CD14-positive monocyte (primary cell): ENCODE results near the gene RFX3. TPM values are rescaled to one million over a fixed set of nuclear protein-coding genes. Genes with fewer than 3 reads are reported as not detected.

Source experiments
- DNase-seq, 3 donors: peaks; one replicate each; pipeline ENCODE4 v3.0.0-alpha.2; 2011 to 2022
- H2AFZ ChIP-seq: 2 replicates; pipeline ENCODE4 v1.6.0; 2012; ENCODE audit warnings: mild to moderate bottlenecking, low read depth, low read length, inconsistent platforms; ENCODE audit not compliant: insufficient read depth, poor library complexity, severe bottlenecking
- H3K27ac ChIP-seq, 2 donors: 1 replicate in 1 of 2; 2 replicates in 1 of 2; pipeline ENCODE4 v1.5.1; 2012 to 2013; ENCODE audit warnings: low read length in 2 of 2, control low read depth in 1 of 2, inconsistent platforms in 1 of 2, low read depth in 1 of 2, mild to moderate bottlenecking in 1 of 2
- H3K27me3 ChIP-seq, 2 donors: one replicate each; pipeline versions ENCODE4 v1.6.0 to v1.6.1; 2011 to 2013; ENCODE audit warnings: low read length in 2 of 2; ENCODE audit not compliant: control insufficient read depth in 2 of 2, insufficient read depth in 2 of 2
- H3K36me3 ChIP-seq, 2 donors: replicated peaks in 1 of 2; 1 replicate in 1 of 2; 2 replicates in 1 of 2; pipeline versions ENCODE4 v1.5.1 to v1.6.1; 2012 to 2013; ENCODE audit warnings: low read length in 2 of 2, control low read depth in 1 of 2, inconsistent platforms in 1 of 2, mild to moderate bottlenecking in 1 of 2; ENCODE audit not compliant: insufficient read depth in 2 of 2, control insufficient read depth in 1 of 2
- H3K4me1 ChIP-seq, 2 donors: 1 replicate in 1 of 2; 2 replicates in 1 of 2; pipeline versions ENCODE4 v1.5.1 to v1.6.1; 2012 to 2013; ENCODE audit warnings: low read length in 2 of 2, control low read depth in 1 of 2, inconsistent platforms in 1 of 2, mild to moderate bottlenecking in 1 of 2, moderate library complexity in 1 of 2; ENCODE audit not compliant: insufficient read depth in 2 of 2, control insufficient read depth in 1 of 2
- H3K4me2 ChIP-seq: replicated peaks from 2 replicates; pipeline ENCODE3; 2012; ENCODE audit warnings: low read length, moderate library complexity, mild to moderate bottlenecking; ENCODE audit not compliant: poor library complexity, severe bottlenecking; ENCODE audit errors: extremely low read depth
- H3K4me3 ChIP-seq, 3 experiments: fragments of 200-600 bp in 1 of 3; sonication (generic) in 1 of 3; replicated peaks in 1 of 3; 1 replicate in 2 of 3; 2 replicates in 1 of 3; pipeline ENCODE4 v1.5.1; 2011 to 2013; ENCODE audit warnings: low read length in 3 of 3, mild to moderate bottlenecking in 3 of 3, control low read depth in 2 of 3, low read depth in 2 of 3, inconsistent platforms in 1 of 3, moderate library complexity in 1 of 3
- H3K79me2 ChIP-seq: 2 replicates; pipeline ENCODE4 v1.6.0; 2012; ENCODE audit warnings: mild to moderate bottlenecking, control low read depth, inconsistent platforms, low read length, moderate library complexity; ENCODE audit not compliant: insufficient read depth
- H3K9ac ChIP-seq: 2 replicates; pipeline ENCODE4 v1.6.0; 2017; ENCODE audit warnings: low read length, mild to moderate bottlenecking; ENCODE audit not compliant: insufficient read depth, poor library complexity, severe bottlenecking
- H3K9me3 ChIP-seq, 2 donors: replicated peaks in 1 of 2; 1 replicate in 1 of 2; 2 replicates in 1 of 2; pipeline versions ENCODE4 v1.5.1 to v1.6.1; 2012 to 2013; ENCODE audit warnings: low read length in 2 of 2, control low read depth in 1 of 2; ENCODE audit not compliant: control insufficient read depth in 1 of 2, insufficient read depth in 1 of 2
- H4K20me1 ChIP-seq: 2 replicates; pipeline ENCODE4 v1.6.0; 2012; ENCODE audit warnings: mild to moderate bottlenecking, low read length, control low read depth, moderate library complexity; ENCODE audit not compliant: insufficient read depth
- H3K27ac Mint-ChIP-seq, 7 donors: one replicate each; pipeline ENCODE4 v1.8.0; 2020; ENCODE audit warnings: mild to moderate bottlenecking in 7 of 7, mixed read lengths in 7 of 7, moderate library complexity in 6 of 7, inconsistent platforms in 2 of 7
- H3K27me3 Mint-ChIP-seq, 3 donors: one replicate each; pipeline ENCODE4 v1.8.0; 2021 to 2022; ENCODE audit warnings: low read depth in 3 of 3, mild to moderate bottlenecking in 3 of 3, mixed read lengths in 3 of 3, moderate library complexity in 3 of 3, inconsistent platforms in 1 of 3
- H3K36me3 Mint-ChIP-seq, 2 donors: one replicate each; pipeline ENCODE4 v1.8.0; 2020; ENCODE audit warnings: mixed read lengths in 2 of 2, inconsistent platforms in 1 of 2, mild to moderate bottlenecking in 1 of 2
- H3K4me1 Mint-ChIP-seq: one replicate; pipeline ENCODE4 v1.8.0; 2020; ENCODE audit warnings: mild to moderate bottlenecking, mixed read lengths
- H3K4me3 Mint-ChIP-seq, 2 donors: one replicate each; pipeline ENCODE4 v1.8.0; 2020; ENCODE audit warnings: mild to moderate bottlenecking in 2 of 2, mixed read lengths in 2 of 2, moderate library complexity in 1 of 2
- H3K9me3 Mint-ChIP-seq, 7 donors: one replicate each; pipeline ENCODE4 v1.8.0; 2020 to 2022; ENCODE audit warnings: mixed read lengths in 7 of 7, mild to moderate bottlenecking in 6 of 7, moderate library complexity in 6 of 7, inconsistent platforms in 2 of 7
- whole genome bisulfite sequencing: methylation state at CpG from one replicate; pipeline ENCODE4 v1.1.5; 2013; ENCODE audit warnings: missing lambda C conversion rate; ENCODE audit not compliant: insufficient coverage; 5-methylcytosine and 5-hydroxymethylcytosine counted together
- intact Hi-C, 2 donors: fragments of 100-400 bp; cut with micrococcal nuclease; formaldehyde crosslinking; loops; one replicate each; pipeline versions ENCODE4 v1.15.0 to v1.15.1; 2023
- polyA plus RNA-seq, 3 donors: library from polyadenylated mRNA; depleted of rRNA in 1 of 3; unstranded in 2 of 3; stranded (reverse) in 1 of 3; fragments of 300-500 nt in 2 of 3; fragments of >200 nt in 1 of 3; fragmentation: Illumina TruSeq in 2 of 3; gene quantifications; 1 replicate in 2 of 3; 2 replicates in 1 of 3; pipeline ENCODE4 v1.2.3, GENCODE V29; 2012 to 2021
- TF ChIP-seq, protein P1 (sequence below): fragments of 200-600 bp; IDR thresholded peaks from one replicate; pipeline ENCODE4 v1.8.0; 2022; ENCODE audit warnings: antibody characterized with exemption, mild to moderate bottlenecking

The RFX3 gene
- polyA plus RNA-seq, 3 donors = 1.7 to 5.2 (median 3.2) TPM

DNA sequence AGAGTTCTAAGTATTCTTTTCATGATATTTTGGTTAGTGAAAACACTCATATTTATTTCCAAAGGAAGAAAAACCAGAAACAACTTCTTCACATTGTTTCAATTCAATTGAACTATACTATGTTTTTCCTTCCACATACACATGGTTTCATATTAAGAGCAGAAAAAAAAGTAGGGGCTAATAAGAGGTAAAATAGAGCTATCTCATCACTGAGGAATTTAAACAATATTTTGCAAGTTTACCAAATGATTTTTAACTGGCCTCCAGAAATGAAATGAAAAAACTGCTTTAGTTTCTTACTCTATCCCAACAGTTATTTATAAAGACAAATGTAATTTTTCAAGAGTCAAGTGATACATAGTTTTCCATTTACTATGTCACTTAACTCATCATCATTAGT lies 233.5 kb downstream of the RFX3 start:
- Histone ChIP-seq H3K79me2 (no peaks in the 10 kb centered on the region), H3K27ac (no peak overlapping the region), H3K9me3 (no peaks in the 10 kb centered on the region), H3K27me3 (no peaks in the 10 kb centered on the region), H3K36me3 (no peaks in the 10 kb centered on the region), H4K20me1 (no peaks in the 10 kb centered on the region), H3K4me1 (peaks cover 16 to 32% of the 10 kb centered on the region in 2 donors), H3K4me3 (no peak overlapping the region), H2AFZ (no peak overlapping the region), H3K9ac (no peak overlapping the region), H3K4me2 (no peak overlapping the region)
- intact Hi-C loops = loop anchor here in 1 of 2 donors (10.0 kb wide), 1 partner anchor 48 kb away; no protein-coding TSS in a partner anchor
- H3K4me1 Mint-ChIP-seq = peaks cover 22% of the 10 kb centered on the region
- peaks cover 21 to 25% of the 10 kb centered on the region in 2 donors for H3K36me3 Mint-ChIP-seq
- no peaks in the 10 kb centered on the region for H3K27me3 Mint-ChIP-seq
- H3K4me3 Mint-ChIP-seq = no peak overlapping the region
- no peak overlapping the region for H3K27ac Mint-ChIP-seq
- DNase-seq = no peak
- TF ChIP-seq, protein P1, sequence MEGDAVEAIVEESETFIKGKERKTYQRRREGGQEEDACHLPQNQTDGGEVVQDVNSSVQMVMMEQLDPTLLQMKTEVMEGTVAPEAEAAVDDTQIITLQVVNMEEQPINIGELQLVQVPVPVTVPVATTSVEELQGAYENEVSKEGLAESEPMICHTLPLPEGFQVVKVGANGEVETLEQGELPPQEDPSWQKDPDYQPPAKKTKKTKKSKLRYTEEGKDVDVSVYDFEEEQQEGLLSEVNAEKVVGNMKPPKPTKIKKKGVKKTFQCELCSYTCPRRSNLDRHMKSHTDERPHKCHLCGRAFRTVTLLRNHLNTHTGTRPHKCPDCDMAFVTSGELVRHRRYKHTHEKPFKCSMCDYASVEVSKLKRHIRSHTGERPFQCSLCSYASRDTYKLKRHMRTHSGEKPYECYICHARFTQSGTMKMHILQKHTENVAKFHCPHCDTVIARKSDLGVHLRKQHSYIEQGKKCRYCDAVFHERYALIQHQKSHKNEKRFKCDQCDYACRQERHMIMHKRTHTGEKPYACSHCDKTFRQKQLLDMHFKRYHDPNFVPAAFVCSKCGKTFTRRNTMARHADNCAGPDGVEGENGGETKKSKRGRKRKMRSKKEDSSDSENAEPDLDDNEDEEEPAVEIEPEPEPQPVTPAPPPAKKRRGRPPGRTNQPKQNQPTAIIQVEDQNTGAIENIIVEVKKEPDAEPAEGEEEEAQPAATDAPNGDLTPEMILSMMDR = no peak
- H3K9me3 Mint-ChIP-seq = peaks cover 0 to 5% (median 0%) of the 10 kb centered on the region in 7 donors

GRCh38 chr9:3290231-3290840 lies 235.5 kb downstream of the RFX3 start:
- no peaks in the 10 kb centered on the region for H3K27me3 Mint-ChIP-seq
- H3K36me3 ChIP-seq = no peaks in the 10 kb centered on the region
- H3K9me3 Mint-ChIP-seq = peaks cover 0 to 13% (median 4%) of the 10 kb centered on the region in 7 donors
- H3K27me3 ChIP-seq = no peaks in the 10 kb centered on the region
- peaks cover 25 to 47% of the 10 kb centered on the region in 2 donors for H3K4me1 ChIP-seq
- peaks cover 27 to 32% of the 10 kb centered on the region in 2 donors for H3K36me3 Mint-ChIP-seq
- no peak overlapping the region for H3K27ac ChIP-seq
- H3K79me2 ChIP-seq = no peaks in the 10 kb centered on the region
- H2AFZ ChIP-seq = no peak overlapping the region
- TF ChIP-seq, protein P1 = no peak
- H3K4me3 Mint-ChIP-seq = no peak overlapping the region
- H3K4me2 ChIP-seq = no peak overlapping the region
- no peak for DNase-seq
- peaks cover 33% of the 10 kb centered on the region for H3K4me1 Mint-ChIP-seq
- H3K4me3 ChIP-seq = no peak overlapping the region
- intact Hi-C loops = loop anchor here in 1 of 2 donors (10.0 kb wide), 1 partner anchor 46 kb away; no protein-coding TSS in a partner anchor
- H4K20me1 ChIP-seq = no peaks in the 10 kb centered on the region
- H3K9me3 ChIP-seq = no peaks in the 10 kb centered on the region
- H3K9ac ChIP-seq = no peak overlapping the region
- no peak overlapping the region for H3K27ac Mint-ChIP-seq
- no CpG with 5 or more reads among the region's 5 CpGs for WGBS
